HG03159 (cell line): ENCODE data around the gene HERC3.

ENCODE experiments used
- ATAC-seq: cut with Tn5 transposase; IDR thresholded peaks from one replicate; pipeline ENCODE4 v1.9.1; 2021; ENCODE audit warnings: mild to moderate bottlenecking, moderate library complexity; ENCODE audit not compliant: unreplicated experiment

Gene HERC3

DNA sequence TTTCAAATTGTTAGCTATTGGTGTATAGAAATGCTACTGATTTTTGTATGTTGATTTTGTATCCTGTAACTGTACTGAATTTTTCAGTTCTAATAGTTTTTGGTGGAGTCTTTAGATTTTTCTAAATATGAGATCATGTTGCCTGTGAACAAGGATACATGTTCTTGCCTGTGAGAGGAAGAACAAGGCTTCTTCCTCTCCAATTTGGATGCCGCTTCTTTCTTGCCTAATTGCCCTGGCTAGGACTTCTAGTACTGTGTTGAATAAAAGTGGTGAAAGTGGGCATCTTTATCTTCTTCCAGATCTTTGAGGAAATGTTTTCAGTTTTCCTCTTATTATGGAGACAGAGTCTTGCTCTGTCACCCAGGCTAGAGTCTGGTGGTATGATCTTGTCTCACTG lies 121.5 kb downstream of the HERC3 start:
- ATAC-seq: no peak

DNA sequence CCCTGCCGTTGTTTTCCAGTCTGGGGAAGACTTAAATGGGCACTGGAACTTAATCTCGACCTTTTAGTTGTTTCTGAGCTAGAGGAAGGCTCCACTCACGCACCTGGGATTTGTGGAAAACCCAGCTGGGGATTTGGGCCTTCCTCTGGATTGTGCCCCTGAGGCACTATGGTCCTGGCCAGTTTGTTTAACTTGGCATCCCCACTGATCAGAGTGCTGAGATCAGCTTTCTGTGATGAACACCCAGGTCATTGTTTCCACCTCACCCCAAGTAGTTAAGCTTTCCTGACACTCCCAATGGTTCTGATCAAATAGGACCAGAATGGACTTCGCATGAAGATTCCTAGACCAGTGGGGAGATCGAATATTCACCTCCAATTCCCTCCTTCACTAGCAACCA lies 125.8 kb downstream of the HERC3 start:
- no peak for ATAC-seq

- no peak for ATAC-seq
These were observed 127.1 kb downstream of the HERC3 start for GRCh38 chr4:88719381-88719780.

GRCh38 chr4:88720451-88721428 lies 128.5 kb downstream of the HERC3 start:
- ATAC-seq: no peak

DNA sequence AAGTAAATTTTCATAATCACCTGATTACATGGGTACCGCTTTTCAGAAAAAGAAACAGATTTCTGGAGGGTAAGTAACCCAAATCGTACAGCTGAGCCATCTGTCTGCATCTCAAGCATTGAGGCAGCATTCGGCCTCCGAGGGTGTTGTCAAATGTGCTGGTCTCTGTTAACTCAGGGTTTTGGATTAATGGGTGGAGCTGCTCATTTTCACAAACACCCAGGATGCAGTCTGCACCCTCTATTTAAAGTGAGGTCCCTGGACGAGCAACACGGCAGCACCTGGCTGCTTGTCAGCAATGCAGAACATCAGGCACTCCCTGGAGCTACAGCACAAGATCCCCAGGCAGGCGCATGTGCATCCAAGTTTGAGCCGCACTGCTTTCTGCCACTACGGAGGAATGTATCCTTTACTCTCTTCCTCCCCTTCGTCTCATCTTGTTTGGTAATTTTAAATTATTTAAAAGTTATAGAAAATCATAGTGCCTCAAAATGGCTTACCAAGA lies 130.0 kb downstream of the HERC3 start:
- ATAC-seq: no peak

GRCh38 chr4:88722828-88723227 lies 130.5 kb downstream of the HERC3 start:
- no peak for ATAC-seq

- no peak for ATAC-seq
These were observed 132.1 kb downstream of the HERC3 start for GRCh38 chr4:88724406-88724805.

DNA sequence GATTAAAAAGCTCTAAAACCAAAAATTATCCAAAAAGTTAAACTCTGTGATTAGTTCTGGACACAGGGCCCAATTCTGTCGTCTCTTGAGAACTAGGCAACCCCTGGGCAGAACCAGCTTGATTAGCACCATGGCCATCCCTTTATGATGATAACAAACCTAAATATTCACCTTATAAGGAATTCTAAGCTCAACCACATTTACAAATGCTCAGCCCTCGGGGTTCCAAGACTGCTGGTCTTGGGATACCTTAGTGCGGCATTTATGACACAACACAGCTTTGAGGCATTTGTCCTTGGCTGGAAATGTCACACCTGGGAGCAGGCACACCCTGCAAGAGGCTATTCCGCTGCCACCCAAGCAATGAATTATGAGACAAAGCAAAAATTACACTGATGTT lies 132.9 kb downstream of the HERC3 start:
- ATAC-seq: no peak

DNA sequence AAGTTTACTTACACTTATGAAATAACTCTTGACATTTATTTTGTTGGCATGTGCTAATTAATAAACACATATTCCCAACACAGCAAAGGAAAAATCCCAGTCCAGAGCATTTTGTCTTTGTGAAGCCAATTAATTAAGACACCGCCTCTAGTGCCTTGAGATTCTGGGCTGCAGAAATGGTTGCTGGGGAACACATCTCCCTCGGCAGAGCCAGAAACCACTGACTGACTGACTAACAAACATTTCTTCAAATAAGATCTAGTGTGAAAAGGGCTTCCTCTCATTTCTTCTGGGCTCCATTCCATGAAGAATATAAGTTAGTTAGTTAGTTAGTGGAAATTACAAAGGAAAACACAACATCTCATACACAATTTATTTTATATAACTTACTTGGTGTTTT lies 133.7 kb downstream of the HERC3 start:
- ATAC-seq: no peak

DNA sequence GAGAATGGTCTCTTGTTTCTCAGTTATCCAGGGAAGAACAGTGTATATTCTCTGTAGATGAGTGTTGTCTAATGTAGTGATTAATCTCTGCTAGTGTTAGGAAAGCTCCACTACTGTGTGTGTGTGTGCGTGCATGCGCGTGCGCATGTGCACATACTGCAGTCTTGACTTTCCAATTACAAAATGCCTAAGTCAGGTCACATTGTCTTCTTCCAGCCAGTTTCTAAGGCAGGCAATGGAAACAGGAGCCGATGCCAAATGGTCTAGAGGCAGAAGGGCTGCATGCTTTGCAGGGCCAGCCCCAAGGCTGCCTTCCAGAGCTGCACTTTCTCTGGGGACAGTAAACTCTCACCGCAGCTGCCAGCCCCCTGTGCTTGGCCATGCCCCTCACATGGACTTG lies 135.9 kb downstream of the HERC3 start:
- no peak for ATAC-seq

GRCh38 chr4:88729146-88729760 lies 137.0 kb downstream of the HERC3 start:
- no peak for ATAC-seq

DNA sequence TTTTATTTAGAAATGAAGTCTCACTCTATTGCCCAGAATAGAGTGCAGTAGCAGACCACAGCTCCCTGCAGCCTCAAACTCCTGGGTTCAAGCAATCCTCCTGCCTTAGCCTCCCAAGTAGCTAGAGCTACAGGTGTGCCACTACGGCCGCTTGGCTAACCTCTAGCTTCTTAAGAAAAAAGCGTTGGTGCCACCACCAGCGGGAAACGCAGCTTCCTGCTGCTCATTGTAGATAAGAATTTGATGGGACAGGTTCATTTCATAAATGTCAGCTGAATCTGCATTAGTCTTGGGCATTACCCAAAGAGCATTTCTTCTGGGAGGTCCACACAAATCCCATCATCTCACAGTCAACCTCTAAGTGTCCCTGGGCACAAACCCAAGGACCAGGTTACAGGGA lies 138.5 kb downstream of the HERC3 start:
- ATAC-seq: no peak

GRCh38 chr4:88731381-88731780 lies 139.1 kb downstream of the HERC3 start:
- ATAC-seq: no peak

DNA sequence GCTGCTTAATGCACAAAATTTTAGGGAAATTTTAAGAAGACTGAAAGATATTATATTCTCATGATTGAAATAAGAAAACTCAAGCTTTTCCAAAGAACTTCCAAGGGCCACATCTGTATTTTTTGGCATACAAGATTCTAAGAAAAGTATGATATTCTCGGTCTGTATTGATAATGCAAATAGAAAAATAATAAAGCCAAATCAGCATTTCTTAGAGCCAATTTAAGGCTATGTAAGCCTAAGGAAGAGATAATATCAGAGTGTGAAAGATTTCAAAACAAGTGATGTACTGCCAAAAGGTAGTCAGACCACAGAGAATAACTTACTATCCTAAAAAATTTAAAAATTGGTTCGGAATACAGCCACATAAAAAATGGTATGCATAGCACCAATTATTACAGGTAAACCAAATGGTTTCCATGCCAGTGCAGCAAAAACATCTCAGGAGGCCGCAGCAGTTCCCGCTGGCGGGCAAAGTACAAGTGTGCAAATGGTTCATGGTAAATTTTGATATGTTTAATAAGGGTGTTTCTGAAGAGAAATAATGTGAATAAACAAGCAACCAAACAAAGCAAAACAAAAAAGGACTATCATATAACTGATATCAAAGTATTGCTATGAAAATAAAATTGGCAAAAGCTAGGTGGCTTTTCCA lies 140.6 kb downstream of the HERC3 start:
- ATAC-seq: no peak

- ATAC-seq: no peak
These were observed 142.2 kb downstream of the HERC3 start for GRCh38 chr4:88734403-88734949.

DNA sequence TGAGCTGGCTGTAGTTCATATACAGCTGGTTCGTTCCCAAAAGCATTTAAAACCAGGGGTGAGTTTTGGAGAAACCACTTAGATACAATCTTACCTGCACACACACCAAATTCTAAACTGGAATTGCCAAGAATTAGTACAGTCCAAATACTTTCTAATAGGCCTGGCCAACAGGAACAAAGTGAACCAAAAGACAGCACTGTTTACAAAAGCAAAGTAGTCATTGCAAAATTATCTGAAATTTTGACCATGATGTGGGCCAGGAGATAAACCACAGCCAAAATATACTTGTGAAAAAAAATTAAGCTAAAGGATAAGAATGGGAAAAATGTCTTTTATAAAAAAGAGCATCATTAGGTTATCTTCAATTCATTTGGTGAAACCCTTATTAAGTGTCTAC lies 143.3 kb downstream of the HERC3 start:
- no peak for ATAC-seq

- ATAC-seq: no peak
These were observed 144.0 kb downstream of the HERC3 start for GRCh38 chr4:88736264-88736663.

DNA sequence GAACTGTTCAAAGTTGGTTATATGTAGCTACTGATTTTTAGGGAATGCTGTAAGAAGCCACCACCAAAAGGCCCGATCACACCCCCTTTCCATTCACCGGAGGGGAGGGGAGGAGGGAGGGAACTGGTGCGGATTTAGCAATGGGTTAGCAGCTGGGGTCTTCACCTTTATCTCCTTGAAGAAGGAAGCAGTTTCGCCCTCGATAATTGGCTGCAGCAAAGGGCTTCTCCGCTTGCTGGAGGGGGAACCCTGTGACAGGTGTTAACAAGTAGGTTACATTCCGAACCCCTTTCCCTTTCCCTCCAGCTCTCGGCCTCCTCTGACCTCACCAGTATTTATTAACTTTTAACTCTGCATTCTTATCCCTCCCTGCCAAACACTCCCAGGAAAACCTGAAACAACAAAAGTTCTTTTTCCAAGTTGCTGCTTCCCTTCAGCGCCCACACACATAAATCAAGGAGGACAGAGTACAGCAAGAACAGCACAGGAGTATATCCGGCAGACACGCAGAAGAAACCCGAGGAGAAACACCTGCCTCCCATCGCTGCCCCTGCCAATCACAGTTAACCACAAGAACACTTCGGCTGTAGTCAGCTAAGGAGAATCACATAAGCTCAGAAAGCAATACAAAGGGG lies 145.1 kb downstream of the HERC3 start:
- ATAC-seq: peak; percentile 90

- no peak for ATAC-seq
These were observed 145.9 kb downstream of the HERC3 start for GRCh38 chr4:88738180-88738579.

- ATAC-seq: no peak
These were observed 150.3 kb downstream of the HERC3 start for GRCh38 chr4:88742561-88742960.

- no peak for ATAC-seq
These were observed 151.4 kb downstream of the HERC3 start for GRCh38 chr4:88743696-88744095.
